ENCODE measurements around the gene DCDC2B. TPM values are rescaled to one million over a fixed set of nuclear protein-coding genes. Genes with fewer than 3 reads are reported as not detected.

DCDC2B gene
- polyA plus RNA-seq, 2 of the 4 experiments (the other 2 are of a cell fraction), result not detected

DNA sequence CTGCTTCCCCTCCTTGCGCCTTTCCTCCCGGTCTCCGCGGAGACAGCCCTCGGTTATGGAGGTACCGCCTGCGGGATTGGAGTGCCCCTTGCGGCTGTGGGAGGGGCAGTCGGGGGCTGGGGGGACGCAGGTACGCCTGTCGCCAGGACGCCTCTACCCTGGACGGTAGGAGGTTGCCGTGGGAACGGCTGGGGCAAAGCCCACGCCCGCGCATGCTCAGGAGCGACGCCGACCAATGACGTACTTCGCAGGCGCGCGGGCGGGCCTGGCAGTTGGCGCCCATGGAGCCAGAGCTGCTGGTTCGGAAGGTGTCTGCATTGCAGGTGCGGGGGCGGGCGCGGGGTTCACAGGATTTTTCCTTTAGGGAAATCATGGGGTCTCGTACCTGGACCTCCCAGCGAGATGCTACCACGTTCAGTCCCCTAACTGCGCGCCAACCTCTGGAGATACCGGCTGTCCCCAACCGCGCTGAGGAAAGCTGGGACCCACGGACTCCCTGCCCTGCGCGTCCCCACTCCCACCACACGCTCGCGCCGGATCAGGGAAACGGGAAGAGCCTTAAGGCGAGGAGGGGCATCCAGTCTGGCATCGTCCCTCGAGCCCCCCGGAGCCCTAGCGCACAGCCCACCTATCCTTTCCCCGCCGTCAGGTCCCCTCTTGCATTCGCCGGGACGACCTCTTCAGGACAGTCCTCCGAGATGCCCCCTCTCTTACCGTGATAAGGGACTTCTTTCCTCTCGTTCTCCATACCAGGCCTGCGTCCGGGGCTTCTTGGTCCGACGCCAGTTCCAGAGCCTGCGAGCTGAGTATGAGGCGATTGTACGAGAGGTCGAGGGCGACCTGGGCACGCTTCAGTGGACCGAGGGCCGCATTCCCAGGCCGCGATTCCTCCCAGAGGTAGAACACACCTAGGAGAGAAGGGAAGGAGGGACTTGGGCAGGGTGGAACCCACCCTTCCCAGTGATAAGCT lies 3.2 kb upstream of the DCDC2B start, which contains the start of gene IQCC:
Gene IQCC (plus strand): TSS at position 271 of the 970 bp plus-strand sequence. CDS start 11 bp downstream, at position 282.
- peak; percentile 75 to 84 for ATAC-seq
- Histone ChIP-seq H3K9me3 (no peaks in the 10 kb centered on the region), H3K4me3 (peak within 1 kb of the TSS; percentile 83), H3K4me2 (peak within 1 kb of the TSS; percentile 98), H3K4me1 (peaks cover 12% of the 10 kb centered on the region; the same call in 2 of the 3 replicates), H3K27ac (peak within 1 kb of the TSS; percentile 85 to 92)
- no peak for FAIRE-seq
- WGBS (ENCODE audit: missing lambda C conversion rate), result 15% methylated on average over 22 of the region's 77 CpGs
- CTCF ChIA-PET, result interaction anchor here (1.2 to 4.5 kb wide), 3 partner anchors 10 to 110 kb away, joined by 3 to 38 read pairs (median 8); no protein-coding TSS in a partner anchor
- TF ChIP-seq HOXB5 (CRISPR knock-in tag; IDR thresholded peaks at IDR 0.05), result no peak
- peak; percentile 57 for TF ChIP-seq POLR2A (IDR thresholded peaks at IDR 0.05; ENCODE audit: low read length)
- TF ChIP-seq, protein P1, sequence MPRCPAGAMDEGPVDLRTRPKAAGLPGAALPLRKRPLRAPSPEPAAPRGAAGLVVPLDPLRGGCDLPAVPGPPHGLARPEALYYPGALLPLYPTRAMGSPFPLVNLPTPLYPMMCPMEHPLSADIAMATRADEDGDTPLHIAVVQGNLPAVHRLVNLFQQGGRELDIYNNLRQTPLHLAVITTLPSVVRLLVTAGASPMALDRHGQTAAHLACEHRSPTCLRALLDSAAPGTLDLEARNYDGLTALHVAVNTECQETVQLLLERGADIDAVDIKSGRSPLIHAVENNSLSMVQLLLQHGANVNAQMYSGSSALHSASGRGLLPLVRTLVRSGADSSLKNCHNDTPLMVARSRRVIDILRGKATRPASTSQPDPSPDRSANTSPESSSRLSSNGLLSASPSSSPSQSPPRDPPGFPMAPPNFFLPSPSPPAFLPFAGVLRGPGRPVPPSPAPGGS (IDR thresholded peaks at IDR 0.05), result no peak
- TF ChIP-seq MYC (IDR thresholded peaks at IDR 0.05; ENCODE audit: borderline replicate concordance, low read length), result no peak
- TF ChIP-seq RFX5 (IDR thresholded peaks at IDR 0.05), result no peak
- no peak for TF ChIP-seq MAFK (IDR thresholded peaks at IDR 0.05; ENCODE audit: partially characterized antibody)
- TF ChIP-seq, protein P2, sequence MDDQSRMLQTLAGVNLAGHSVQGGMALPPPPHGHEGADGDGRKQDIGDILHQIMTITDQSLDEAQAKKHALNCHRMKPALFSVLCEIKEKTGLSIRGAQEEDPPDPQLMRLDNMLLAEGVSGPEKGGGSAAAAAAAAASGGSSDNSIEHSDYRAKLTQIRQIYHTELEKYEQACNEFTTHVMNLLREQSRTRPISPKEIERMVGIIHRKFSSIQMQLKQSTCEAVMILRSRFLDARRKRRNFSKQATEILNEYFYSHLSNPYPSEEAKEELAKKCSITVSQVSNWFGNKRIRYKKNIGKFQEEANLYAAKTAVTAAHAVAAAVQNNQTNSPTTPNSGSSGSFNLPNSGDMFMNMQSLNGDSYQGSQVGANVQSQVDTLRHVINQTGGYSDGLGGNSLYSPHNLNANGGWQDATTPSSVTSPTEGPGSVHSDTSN (IDR thresholded peaks at IDR 0.05), result 0 out of 2 replicates have a peak, but pooled peaks have one; percentile 36
- TF ChIP-seq PHF8 (IDR thresholded peaks at IDR 0.05; ENCODE audit: borderline replicate concordance, low read depth), result peak; percentile 39; the same call in 1 of the 2 replicates
- TF ChIP-seq, protein P3, sequence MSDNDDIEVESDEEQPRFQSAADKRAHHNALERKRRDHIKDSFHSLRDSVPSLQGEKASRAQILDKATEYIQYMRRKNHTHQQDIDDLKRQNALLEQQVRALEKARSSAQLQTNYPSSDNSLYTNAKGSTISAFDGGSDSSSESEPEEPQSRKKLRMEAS (IDR thresholded peaks at IDR 0.05), result peak; percentile 68
- TF ChIP-seq JUN (IDR thresholded peaks at IDR 0.05), result peak in 1 of 2 experiments; percentile 26; a peak in 1 of 5 replicates
- TF ChIP-seq GATA3 (IDR thresholded peaks at IDR 0.05; ENCODE audit: borderline replicate concordance), result peak; percentile 11; the same call in 1 of the 2 replicates
- TF ChIP-seq, protein P4, sequence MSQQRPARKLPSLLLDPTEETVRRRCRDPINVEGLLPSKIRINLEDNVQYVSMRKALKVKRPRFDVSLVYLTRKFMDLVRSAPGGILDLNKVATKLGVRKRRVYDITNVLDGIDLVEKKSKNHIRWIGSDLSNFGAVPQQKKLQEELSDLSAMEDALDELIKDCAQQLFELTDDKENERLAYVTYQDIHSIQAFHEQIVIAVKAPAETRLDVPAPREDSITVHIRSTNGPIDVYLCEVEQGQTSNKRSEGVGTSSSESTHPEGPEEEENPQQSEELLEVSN (IDR thresholded peaks at IDR 0.05; ENCODE audit: borderline replicate concordance, low read depth), result 0 out of 2 replicates have a peak, but pooled peaks have one; percentile 64
- no peak for TF ChIP-seq NPAS2 (CRISPR knock-in tag; IDR thresholded peaks at IDR 0.05; ENCODE audit: borderline replicate concordance)
- TF ChIP-seq, protein P5, sequence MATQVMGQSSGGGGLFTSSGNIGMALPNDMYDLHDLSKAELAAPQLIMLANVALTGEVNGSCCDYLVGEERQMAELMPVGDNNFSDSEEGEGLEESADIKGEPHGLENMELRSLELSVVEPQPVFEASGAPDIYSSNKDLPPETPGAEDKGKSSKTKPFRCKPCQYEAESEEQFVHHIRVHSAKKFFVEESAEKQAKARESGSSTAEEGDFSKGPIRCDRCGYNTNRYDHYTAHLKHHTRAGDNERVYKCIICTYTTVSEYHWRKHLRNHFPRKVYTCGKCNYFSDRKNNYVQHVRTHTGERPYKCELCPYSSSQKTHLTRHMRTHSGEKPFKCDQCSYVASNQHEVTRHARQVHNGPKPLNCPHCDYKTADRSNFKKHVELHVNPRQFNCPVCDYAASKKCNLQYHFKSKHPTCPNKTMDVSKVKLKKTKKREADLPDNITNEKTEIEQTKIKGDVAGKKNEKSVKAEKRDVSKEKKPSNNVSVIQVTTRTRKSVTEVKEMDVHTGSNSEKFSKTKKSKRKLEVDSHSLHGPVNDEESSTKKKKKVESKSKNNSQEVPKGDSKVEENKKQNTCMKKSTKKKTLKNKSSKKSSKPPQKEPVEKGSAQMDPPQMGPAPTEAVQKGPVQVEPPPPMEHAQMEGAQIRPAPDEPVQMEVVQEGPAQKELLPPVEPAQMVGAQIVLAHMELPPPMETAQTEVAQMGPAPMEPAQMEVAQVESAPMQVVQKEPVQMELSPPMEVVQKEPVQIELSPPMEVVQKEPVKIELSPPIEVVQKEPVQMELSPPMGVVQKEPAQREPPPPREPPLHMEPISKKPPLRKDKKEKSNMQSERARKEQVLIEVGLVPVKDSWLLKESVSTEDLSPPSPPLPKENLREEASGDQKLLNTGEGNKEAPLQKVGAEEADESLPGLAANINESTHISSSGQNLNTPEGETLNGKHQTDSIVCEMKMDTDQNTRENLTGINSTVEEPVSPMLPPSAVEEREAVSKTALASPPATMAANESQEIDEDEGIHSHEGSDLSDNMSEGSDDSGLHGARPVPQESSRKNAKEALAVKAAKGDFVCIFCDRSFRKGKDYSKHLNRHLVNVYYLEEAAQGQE (IDR thresholded peaks at IDR 0.05), result no peak
- no peak for TF ChIP-seq CBX8 (IDR thresholded peaks at IDR 0.05)
- peak; percentile 60; the same call in 1 of the 2 replicates for TF ChIP-seq KDM5A (IDR thresholded peaks at IDR 0.05)
- POLR2A ChIA-PET, result interaction anchor here (1.2 to 1.6 kb wide), 2 partner anchors 26 to 116 kb away, joined by 4 to 5 read pairs; partner anchors contain the start of gene TXLNA
- peak; percentile 70 to 81 for DNase-seq (ENCODE audit: low read depth in 1 of 2, low spot score in 1 of 2)

DNA sequence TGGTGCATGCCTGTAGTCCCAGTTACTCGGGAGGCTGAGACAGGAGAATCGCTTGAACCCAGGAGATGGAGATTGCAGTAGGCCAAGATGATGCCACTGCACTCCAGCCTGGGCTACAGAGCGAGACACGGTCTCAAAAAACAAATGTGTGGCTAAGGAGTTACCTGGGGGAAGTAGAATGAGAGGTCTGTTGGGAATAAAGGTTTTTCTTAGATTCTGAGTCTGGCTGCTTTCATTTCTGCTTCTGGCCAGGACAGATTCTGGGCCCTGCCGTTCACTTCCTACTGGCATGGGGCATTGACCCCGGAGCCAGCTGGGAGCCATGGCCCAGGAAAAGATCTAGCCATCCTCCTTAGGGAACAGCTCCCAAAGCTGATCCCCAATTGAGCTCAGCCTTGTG lies 420 bp upstream of the DCDC2B start:
- no peaks in the 10 kb centered on the region for H3K9me3 ChIP-seq
- peaks cover 12% of the 10 kb centered on the region; the same call in 2 of the 3 replicates for H3K4me1 ChIP-seq
- FAIRE-seq (no peak), ATAC-seq (no peak), DNase-seq (ENCODE audit: low read depth in 1 of 2, low spot score in 1 of 2) (no peak)
- H3K4me3 ChIP-seq, result no peak overlapping the region
- ChIA-PET CTCF (no interaction called here), POLR2A (no interaction called here)
- H3K27ac ChIP-seq, result no peak overlapping the region
- H3K4me2 ChIP-seq, result no peak overlapping the region
- 85% methylated on average over 6 of the region's 6 CpGs for WGBS (ENCODE audit: missing lambda C conversion rate)
- TF ChIP-seq CHD2 (IDR thresholded peaks at IDR 0.05; ENCODE audit: low read length, partially characterized antibody) (no peak), RNF2 (IDR thresholded peaks at IDR 0.05; ENCODE audit: borderline replicate concordance, low read depth) (no peak), HOXA7 (CRISPR knock-in tag; IDR thresholded peaks at IDR 0.05) (no peak), POLR2AphosphoS2 (conservative IDR thresholded peaks at IDR 0.05; ENCODE audit: low read length) (no peak), EHMT2 (IDR thresholded peaks at IDR 0.05; ENCODE audit: low read depth) (no peak), HOXB13 (CRISPR knock-in tag; IDR thresholded peaks at IDR 0.05; ENCODE audit: low read depth) (no peak)
- TF ChIP-seq, protein P6, sequence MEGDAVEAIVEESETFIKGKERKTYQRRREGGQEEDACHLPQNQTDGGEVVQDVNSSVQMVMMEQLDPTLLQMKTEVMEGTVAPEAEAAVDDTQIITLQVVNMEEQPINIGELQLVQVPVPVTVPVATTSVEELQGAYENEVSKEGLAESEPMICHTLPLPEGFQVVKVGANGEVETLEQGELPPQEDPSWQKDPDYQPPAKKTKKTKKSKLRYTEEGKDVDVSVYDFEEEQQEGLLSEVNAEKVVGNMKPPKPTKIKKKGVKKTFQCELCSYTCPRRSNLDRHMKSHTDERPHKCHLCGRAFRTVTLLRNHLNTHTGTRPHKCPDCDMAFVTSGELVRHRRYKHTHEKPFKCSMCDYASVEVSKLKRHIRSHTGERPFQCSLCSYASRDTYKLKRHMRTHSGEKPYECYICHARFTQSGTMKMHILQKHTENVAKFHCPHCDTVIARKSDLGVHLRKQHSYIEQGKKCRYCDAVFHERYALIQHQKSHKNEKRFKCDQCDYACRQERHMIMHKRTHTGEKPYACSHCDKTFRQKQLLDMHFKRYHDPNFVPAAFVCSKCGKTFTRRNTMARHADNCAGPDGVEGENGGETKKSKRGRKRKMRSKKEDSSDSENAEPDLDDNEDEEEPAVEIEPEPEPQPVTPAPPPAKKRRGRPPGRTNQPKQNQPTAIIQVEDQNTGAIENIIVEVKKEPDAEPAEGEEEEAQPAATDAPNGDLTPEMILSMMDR (IDR thresholded peaks at IDR 0.05), result no peak
- TF ChIP-seq, protein P7, sequence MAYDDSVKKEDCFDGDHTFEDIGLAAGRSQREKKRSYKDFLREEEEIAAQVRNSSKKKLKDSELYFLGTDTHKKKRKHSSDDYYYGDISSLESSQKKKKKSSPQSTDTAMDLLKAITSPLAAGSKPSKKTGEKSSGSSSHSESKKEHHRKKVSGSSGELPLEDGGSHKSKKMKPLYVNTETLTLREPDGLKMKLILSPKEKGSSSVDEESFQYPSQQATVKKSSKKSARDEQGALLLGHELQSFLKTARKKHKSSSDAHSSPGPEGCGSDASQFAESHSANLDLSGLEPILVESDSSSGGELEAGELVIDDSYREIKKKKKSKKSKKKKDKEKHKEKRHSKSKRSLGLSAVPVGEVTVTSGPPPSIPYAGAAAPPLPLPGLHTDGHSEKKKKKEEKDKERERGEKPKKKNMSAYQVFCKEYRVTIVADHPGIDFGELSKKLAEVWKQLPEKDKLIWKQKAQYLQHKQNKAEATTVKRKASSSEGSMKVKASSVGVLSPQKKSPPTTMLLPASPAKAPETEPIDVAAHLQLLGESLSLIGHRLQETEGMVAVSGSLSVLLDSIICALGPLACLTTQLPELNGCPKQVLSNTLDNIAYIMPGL (CRISPR knock-in tag; IDR thresholded peaks at IDR 0.05; ENCODE audit: borderline replicate concordance), result no peak
